Amniotic epithelial cell (primary cell): Measurements from ENCODE around the gene CARNS1.
"Not testable (repeated sequence)": the region's sequence is repeated elsewhere in the genome, so short reads cannot be mapped to it uniquely, and the experiment has no call there.

ENCODE experiments used
- DNase-seq: peaks from one replicate; pipeline ENCODE4 v3.0.0-alpha.2; 2010; ENCODE audit warnings: low read depth

CARNS1 gene

DNA sequence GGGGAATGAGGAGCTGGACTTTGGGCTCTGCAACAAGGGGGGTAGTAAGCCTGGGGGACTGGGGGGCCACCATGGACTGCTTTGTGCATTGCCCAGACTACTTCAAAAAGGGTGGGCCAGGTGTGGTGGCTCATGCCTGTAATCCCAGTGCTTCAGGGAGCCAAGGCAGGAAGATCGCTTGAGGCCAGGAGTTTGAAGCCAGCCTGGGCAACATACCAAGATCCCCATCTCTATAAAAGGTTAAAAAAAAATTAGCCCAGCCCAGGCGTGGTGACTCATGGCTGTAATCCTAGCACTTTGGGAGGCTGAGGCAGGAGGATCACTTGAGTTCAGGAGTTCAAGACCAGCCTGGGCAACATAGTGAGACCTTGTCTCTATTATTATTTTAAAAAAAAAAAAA is 50.1 kb downstream of the CARNS1 start:
- not testable (repeated sequence) for DNase-seq

DNA sequence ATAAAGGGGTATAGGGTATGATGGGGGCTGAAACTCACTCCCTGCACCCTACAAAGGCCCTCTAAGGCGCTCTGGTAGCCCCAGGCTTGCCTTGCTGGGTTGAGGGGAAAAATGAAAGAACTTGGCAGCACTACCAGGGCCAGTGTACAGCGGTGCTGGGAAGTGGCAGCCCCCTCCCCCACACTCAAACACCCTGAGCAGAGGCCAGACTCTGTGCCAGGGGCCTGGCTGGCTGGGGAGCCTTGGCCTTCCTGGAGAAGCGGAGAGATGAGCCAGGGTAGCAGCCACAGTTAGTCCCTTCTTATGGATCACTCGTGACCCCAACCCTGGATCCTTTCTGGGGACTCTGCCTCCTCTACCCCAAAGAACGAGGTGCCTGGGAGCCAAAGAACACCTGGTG is 50.9 kb downstream of the CARNS1 start:
- DNase-seq, result no peak

DNA sequence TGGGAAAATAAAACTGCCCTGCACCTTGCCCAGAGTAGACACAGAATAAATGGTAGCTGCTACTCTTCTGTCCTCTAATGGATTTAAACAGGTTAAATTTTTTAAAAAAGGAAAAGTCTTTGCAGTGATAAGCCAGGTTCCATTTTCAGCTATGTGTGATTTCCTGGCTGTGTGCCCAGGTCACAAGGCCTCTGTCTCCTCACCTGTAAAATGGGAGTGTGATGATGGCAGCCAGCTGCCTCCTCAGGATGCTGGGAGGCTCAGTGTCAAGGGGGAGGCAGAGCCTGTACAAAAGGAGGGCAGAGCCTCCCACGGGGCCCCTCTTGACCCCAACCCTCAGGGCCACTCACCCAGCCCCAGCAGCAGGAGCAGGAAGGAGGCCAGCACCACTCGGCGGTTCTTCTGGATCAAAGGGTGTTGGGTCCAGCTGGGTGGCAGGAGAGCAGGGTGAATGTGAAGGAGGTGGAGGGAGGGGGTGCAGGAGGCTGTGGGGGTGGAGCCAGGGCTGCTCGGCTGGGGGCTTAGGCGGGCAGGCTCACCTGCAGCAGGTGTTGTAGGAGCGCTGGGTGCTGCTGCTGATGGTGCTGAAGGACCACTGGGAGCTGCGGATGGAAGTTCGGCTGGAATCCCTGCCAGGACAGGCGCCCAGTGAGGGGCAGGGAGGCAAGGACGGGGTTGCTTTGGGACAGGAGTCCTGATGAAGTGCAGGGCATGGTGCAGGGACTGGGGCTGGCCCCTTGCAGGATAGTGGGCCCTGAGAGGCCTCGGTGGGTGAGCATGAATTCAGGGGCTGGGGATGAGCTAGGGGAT is 51.7 kb downstream of the CARNS1 start:
- DNase-seq, result no peak

DNA sequence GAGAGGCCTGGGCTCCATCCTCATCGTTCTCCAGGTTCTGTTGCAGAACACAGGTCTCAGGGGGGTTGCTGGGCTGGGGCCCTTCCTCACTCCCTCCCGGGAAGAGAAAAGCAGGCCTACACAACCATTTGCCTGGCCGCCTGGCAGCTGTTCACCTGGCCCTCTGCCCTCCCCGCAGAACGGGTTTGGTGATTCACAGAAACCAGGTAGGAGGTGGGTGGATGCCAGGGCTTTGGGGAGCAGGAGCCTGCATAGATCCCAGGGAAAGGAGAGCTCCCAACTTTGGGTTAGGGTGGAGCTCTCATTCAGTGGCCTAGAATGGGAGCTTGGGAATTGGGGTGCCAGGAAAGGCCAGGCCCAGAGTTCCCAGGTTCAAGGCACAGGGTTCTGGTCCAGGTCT is 52.6 kb downstream of the CARNS1 start:
- DNase-seq, result no peak

DNA sequence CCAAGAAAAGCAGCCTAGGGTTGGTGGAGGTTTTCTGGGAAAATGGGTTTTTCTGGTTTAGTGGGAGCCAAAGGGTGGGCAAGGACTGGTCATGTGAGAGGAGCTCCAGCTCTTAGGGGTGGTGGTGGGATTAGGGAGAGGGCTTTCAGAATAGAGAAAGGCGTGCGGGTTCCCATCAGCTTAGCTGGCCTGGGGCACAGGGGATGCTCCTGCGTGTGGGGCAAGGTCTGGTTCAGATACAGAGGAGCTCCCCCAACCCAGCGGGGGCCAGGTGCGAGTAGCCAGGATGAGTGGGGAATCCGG is 52.9 kb downstream of the CARNS1 start:
- no peak for DNase-seq

DNA sequence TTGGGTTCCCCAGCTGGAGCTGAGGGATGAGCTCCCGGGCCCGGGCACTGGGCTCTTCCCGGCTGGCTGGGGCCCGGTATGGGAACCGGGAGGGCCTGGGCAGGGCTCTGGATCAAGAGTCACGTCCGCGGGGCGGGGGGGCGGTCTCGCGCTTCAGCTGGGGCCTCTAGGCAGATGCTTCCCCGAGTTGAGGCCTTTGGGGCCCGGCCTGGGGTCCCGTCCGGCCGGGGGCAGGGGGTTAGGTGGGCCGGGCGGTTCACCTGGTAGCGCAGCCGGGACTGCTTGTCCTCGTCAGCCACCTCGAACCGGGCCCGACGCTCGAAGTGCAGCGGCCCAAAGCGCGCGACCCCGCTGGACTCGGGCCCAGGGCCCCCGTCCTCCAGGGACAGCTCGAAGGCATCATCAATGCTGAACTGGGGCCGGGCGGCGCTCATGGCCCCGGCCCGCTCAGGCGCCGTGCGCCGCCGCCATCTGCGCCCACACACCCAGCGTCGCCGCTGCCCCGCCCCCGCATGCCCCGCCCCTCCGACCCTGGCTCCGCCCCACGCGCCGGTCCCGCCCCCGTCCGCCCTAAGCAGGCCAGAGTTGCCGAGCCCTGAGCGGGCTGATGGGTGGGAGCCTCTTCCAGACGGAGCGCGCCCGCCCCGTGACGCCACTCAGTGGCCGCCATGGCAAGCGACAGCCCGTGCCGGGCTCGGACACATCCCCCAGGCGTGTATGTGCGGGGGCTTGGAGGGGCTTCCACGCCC is 53.5 kb downstream of the CARNS1 start, which contains the start of gene TMEM134:
Gene TMEM134, minus strand, starts transcription at position 493 of the 749 bp plus-strand sequence. Its CDS starts 59 bp downstream, at position 434.
- peak; percentile 82 for DNase-seq

DNA sequence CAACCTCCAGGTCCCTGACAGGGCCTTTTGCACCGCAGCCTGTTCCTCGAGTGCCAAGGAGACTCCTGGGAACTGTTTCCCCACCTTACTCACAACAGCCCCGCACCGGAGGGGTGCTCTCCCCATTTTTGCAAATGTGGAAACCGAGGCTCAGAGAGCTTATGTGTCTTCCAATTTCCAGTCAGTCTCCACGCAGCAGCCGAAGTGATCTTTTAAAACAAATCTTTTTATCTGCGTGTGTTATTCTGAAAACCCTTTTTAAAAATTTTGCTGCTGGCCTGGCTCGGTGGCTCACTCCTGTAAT is 54.0 kb downstream of the CARNS1 start:
- no peak for DNase-seq

DNA sequence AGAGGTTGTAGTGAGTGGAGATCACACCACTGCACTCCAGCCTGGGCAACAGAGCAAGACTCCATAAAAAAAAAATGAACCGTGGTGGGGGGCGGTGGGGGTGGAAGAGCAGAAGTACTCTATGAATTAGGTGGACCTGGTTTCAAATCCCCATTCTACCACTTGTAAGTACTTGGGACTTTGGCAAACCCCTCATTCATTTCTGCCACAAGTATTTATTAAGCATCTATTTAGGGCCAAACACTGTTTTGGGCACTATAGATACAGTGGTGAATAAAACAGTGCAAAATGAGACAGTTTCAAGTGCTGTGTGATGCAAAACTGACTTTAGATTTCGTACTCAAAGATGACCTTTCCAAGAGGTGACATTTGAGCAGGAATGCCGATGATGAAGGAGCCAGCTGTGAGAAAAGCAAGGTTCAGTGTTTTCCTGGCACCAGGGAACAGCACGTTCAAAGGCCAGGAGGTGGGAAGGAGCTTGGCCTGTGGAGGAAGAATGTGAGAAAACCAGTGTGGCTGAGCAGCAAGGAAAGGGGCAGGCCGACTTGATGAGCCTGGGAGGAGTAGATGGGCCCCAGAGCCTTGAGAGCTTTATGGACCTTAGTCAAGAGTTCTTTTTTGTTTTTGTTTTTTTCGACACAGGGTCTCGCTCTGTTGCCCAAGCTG is 55.0 kb downstream of the CARNS1 start:
- DNase-seq, result no peak

DNA sequence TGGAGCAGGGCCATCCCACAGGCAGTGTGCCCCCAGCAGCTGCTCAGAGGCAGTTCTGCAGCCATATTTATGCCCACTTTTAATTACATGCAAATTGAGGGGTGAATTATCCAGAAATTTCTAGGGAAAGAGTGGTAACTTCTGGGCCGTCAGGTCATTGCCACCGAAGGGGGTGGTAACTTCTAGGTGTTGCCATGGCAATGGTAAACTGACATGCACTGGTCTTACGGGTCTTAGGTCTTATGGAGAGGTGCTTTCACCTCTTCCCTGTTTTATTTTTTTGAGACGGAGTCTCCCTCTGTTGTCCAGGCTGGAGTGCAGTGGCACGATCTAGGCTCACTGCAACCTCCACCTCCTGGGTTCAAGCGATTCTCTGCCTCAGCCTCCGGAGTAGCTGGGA is 57.4 kb downstream of the CARNS1 start:
- DNase-seq, result no peak
